AG04449 (cell line): ENCODE measurements around the gene ADD3.
"Not testable (repeated sequence)": the region's sequence is repeated elsewhere in the genome, so short reads cannot be mapped to it uniquely, and the experiment has no call there.

ENCODE experiments used
- CTCF ChIA-PET: fragments of 350-600 bp; formaldehyde crosslinking; extraction: SDS; loops from one replicate; lab custom pipeline; 2021; ENCODE audit warnings: antibody characterized with exemption; lab: Yijun Ruan, JAX
- POLR2A ChIA-PET: fragments of 400-600, 350-600 bp; formaldehyde crosslinking; extraction: SDS; loops from one replicate; lab custom pipeline; 2020; ENCODE audit warnings: antibody characterized with exemption, inconsistent platforms; lab: Yijun Ruan, JAX
- DNase-seq: peaks from one replicate; pipeline ENCODE4 v3.0.0-alpha.2; 2010; ENCODE audit warnings: low read depth, low spot score
- H3K4me3 ChIP-seq: 2 replicates; pipeline ENCODE4 v1.5.1; 2011; ENCODE audit warnings: low read depth, mild to moderate bottlenecking, control low read depth, low read length
- TF ChIP-seq, protein P1 (sequence below): IDR thresholded peaks from one replicate; pipeline ENCODE4 v1.5.1; 2011; ENCODE audit warnings: mild to moderate bottlenecking, moderate library complexity, low read length, control low read depth, inconsistent platforms; ENCODE audit not compliant: insufficient read depth; ENCODE audit errors: missing control alignments

Gene ADD3

DNA sequence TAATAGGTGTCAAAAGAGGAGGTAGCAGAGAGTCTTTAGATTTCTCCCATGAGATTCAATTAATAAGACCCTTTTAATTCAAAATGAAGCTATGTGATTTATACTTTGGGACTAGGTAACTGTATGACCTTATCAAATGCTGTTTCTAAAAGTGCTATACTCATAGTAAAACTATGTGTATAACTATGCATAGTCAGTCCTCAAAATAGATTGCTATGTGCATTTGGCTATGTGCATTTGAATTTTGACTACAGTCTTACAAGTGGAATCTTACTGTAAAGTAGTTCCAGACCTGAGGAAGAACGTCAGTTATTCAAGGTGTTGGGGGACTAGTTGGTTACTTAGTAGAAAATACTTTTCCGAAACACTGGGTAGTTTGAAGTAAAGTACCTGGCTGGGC is 36.9 kb downstream of the ADD3 start:
- CTCF ChIA-PET = interaction anchor here (1.6 to 4.0 kb wide), 3 partner anchors 10 to 160 kb away, joined by 4 to 18 read pairs (median 7); no protein-coding TSS in a partner anchor
- no peak overlapping the region for H3K4me3 ChIP-seq
- TF ChIP-seq, protein P1, sequence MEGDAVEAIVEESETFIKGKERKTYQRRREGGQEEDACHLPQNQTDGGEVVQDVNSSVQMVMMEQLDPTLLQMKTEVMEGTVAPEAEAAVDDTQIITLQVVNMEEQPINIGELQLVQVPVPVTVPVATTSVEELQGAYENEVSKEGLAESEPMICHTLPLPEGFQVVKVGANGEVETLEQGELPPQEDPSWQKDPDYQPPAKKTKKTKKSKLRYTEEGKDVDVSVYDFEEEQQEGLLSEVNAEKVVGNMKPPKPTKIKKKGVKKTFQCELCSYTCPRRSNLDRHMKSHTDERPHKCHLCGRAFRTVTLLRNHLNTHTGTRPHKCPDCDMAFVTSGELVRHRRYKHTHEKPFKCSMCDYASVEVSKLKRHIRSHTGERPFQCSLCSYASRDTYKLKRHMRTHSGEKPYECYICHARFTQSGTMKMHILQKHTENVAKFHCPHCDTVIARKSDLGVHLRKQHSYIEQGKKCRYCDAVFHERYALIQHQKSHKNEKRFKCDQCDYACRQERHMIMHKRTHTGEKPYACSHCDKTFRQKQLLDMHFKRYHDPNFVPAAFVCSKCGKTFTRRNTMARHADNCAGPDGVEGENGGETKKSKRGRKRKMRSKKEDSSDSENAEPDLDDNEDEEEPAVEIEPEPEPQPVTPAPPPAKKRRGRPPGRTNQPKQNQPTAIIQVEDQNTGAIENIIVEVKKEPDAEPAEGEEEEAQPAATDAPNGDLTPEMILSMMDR = no peak
- POLR2A ChIA-PET = no interaction called here
- DNase-seq = no peak

DNA sequence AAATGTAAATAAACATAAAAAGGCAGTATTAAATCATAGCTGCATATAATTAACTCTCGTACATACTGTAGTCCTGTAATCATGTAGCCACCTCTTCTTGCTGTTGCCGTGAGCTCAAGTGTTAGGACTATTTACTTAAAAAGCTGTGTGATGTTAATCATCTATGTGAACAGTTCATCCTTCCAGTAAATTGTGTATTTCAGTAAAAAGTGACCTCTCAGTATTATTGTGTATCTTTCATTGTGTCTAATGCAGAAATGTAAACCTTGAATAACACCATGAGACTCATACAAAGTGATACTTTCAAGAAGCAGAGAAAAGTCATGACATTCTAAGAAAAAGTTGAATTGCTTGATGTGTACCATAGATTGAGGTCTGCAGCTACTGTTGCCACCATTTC is 38.0 kb downstream of the ADD3 start:
- ChIA-PET POLR2A (no interaction called here), CTCF (interaction anchor here (0.6 to 4.0 kb wide), 5 partner anchors 9 to 161 kb away, joined by 3 to 18 read pairs (median 3); no protein-coding TSS in a partner anchor)

DNA sequence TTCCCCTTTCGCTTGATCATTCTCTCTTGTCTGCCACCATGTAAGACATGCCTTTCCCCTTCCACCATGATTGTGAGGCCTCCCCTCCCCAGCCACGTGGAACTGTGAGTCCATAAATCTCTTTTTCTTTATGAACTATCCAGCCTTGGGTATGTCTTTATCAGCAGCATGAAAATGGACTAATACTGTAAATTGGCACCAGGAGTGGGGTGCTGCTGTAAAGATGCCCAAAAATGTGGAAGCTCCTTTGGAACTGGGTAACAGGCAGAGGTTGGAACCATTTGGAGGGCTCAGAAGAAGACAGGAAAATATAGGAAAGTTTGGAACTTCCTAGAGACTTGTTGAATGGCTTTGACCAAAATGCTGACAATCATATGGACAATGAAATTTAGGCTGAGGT is 40.4 kb downstream of the ADD3 start:
- DNase-seq, POLR2A ChIA-PET, H3K4me3 ChIP-seq: not testable (repeated sequence)
- CTCF ChIA-PET = interaction anchor here (2.4 kb wide), 1 partner anchor 32 kb away, joined by 6 read pairs; no protein-coding TSS in a partner anchor

More for the DNA sequence above, 38.0 kb downstream of the ADD3 start:
- TF ChIP-seq, protein P1 = no peak
- no peak overlapping the region for H3K4me3 ChIP-seq
- no peak for DNase-seq

DNA sequence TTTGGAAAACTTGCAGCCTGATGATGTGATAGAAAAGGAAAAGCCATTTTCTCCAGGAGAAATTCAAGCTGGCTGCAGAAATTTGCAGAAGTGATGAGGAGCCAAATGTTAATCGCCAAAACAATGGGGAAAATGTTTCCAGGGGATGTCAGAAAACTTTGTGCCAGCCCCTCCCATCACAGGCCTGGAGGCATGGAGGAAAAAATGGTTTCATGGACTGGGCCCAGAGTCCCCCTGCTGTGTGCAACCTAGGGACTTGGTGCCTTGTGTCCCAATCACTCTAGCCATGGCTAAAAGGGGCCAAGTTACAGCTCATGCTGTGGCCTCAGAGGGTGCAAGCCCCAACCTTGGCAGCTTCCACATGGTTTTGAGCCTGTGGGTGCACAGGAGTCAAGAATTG is 41.0 kb downstream of the ADD3 start:
- CTCF ChIA-PET = no interaction called here
- TF ChIP-seq, protein P1 = no peak
- H3K4me3 ChIP-seq = no peak overlapping the region
- DNase-seq = no peak
- POLR2A ChIA-PET = no interaction called here

DNA sequence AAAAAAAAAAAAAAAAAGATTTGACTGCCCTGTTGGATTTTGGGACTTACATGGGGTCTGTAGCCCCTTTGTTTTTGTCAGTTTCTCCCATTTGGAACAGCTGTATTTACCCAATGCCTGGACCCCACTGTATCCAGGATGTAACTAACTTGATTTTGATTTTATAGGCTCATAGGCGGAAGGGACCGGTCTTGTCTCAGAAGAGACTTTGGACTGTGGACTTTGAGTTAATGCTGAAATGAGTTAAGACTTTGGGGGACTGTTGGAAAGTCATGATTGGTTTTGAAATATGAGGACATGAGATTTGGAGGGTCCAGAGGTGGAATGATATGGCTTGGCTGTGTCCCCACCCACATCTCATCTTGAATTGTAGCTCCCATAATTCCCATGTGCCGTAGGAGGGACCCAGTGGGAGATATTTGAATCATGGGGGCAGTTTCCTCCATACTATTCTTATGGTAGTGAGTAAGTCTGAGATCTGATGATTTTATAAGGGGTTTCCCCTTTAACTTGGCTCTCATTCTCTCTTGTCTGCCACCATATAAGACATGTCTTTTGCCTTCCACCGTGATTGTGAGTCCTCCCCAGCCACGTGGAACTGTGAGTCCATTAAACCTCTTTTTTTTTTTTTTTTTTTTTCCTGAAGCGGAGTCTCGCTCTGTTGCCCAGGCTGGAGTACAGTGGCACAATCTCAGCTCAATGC is 42.3 kb downstream of the ADD3 start:
- CTCF ChIA-PET, H3K4me3 ChIP-seq, POLR2A ChIA-PET, DNase-seq: not testable (repeated sequence)

DNA sequence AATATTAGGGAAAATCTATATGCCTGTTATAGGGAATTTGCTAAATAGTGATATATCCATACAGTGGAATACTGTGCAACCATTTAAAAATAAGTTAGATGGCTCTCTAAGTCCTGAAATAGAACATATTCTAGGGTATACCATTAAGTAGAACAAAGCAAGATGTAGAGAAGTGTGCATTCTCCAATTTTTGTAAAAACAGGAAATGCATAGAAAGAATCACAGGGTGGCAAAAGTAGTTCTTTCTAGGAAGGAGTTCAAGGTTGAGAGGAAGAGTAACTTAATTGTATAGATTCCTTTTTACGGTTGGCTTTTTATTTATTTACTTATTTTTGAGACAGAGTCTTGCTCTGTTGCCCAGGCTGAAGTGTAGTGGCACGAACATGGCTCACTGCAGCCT is 43.7 kb downstream of the ADD3 start:
- POLR2A ChIA-PET = no interaction called here
- TF ChIP-seq, protein P1 = no peak
- DNase-seq = no peak
- CTCF ChIA-PET = no interaction called here
- H3K4me3 ChIP-seq = no peak overlapping the region

DNA sequence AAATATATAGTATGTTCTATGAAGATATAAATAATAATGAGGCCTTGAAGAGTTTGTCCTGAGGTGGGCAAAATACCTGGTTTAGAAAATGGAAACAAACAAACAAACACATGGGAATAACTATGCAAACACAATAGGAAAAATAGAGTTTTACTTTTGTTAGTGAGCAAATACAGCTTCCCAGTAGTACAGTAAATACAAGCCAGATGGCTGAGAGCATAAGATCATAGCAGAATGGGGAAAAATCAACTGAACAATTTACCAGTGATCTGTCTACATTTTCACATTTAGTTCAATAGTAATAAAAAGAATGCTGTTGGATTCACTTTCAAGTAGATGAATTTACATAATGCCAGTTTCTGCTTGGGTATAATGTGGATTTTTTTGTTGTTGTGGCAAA is 45.1 kb downstream of the ADD3 start:
- no peak for DNase-seq
- H3K4me3 ChIP-seq = no peak overlapping the region
- ChIA-PET POLR2A (interaction anchor here (0.7 kb wide), 1 partner anchor 30 kb away, joined by 3 read pairs; no protein-coding TSS in a partner anchor), CTCF (interaction anchor here (0.8 to 1.3 kb wide), 4 partner anchors 18 to 169 kb away, joined by 3 to 5 read pairs (median 3); no protein-coding TSS in a partner anchor)
- TF ChIP-seq, protein P1 = no peak
